GM12865 (cell line): ENCODE results near the gene DPEP2.
A peak's percentile ranks its signal among the peaks of the same experiment; 100 is the strongest.

Experiments
- DNase-seq: peaks from one replicate; pipeline ENCODE4 v3.0.0; 2010; ENCODE audit warnings: low read depth
- H3K4me3 ChIP-seq: 2 replicates; pipeline ENCODE4 v1.5.1; 2011; ENCODE audit warnings: mild to moderate bottlenecking, low read depth, low read length, control low read depth
- CTCF ChIP-seq: IDR thresholded peaks from 2 replicates; pipeline ENCODE4 v1.5.1; 2011; ENCODE audit warnings: low read length, control low read depth, low read depth, inconsistent platforms; ENCODE audit not compliant: insufficient read depth; ENCODE audit errors: missing control alignments

Gene DPEP2

GRCh38 chr16:67998779-67999688, at the start of gene DPEP2:
Gene DPEP2 (minus strand): TSS chr16:67999484. CDS start chr16:67993212, 6,272 bp downstream.
- peak; percentile 48 for DNase-seq
- peak within 1 kb of the TSS; percentile 26 for H3K4me3 ChIP-seq

GRCh38 chr16:68047987-68048386, 48.7 kb upstream of the DPEP2 start:
- no peak for DNase-seq
- no peak overlapping the region for H3K4me3 ChIP-seq
- TF ChIP-seq CTCF, result no peak

GRCh38 chr16:68046106-68046505, 46.8 kb upstream of the DPEP2 start:
- H3K4me3 ChIP-seq, result no peak overlapping the region
- no peak for DNase-seq
- no peak for TF ChIP-seq CTCF

- DNase-seq, result no peak
- no peak for TF ChIP-seq CTCF
- no peak overlapping the region for H3K4me3 ChIP-seq
Measured at GRCh38 chr16:68041783-68042182, 42.5 kb upstream of the DPEP2 start.

GRCh38 chr16:68040506-68041288, 41.4 kb upstream of the DPEP2 start:
- H3K4me3 ChIP-seq, result no peak overlapping the region
- peak; percentile 88 for TF ChIP-seq CTCF
- peak; percentile 91 for DNase-seq

- H3K4me3 ChIP-seq, result peak overlapping the region; percentile 52
- peak; percentile 43 for DNase-seq
- no peak for TF ChIP-seq CTCF
Measured at GRCh38 chr16:68037841-68038597, 38.7 kb upstream of the DPEP2 start.

- DNase-seq, result no peak
- TF ChIP-seq CTCF, result no peak
- H3K4me3 ChIP-seq, result no peak overlapping the region
Measured at GRCh38 chr16:68035227-68035626, 35.9 kb upstream of the DPEP2 start.
